AG04450 (cell line): ENCODE data around the gene TBL3. TPM values are rescaled to one million over a fixed set of nuclear protein-coding genes. Genes with fewer than 3 reads are reported as not detected.

Experiments used
- CTCF ChIA-PET: fragments of 300-600, 350-600 bp; formaldehyde crosslinking; extraction: SDS; loops from one replicate; lab custom pipeline; 2022; ENCODE audit warnings: antibody characterized with exemption, inconsistent platforms; lab: Charles Lee
- POLR2A ChIA-PET: fragments of 350-600 bp; formaldehyde crosslinking; extraction: SDS; loops from one replicate; lab custom pipeline; 2021; ENCODE audit warnings: antibody characterized with exemption, inconsistent platforms; lab: Yijun Ruan, JAX
- DNase-seq: peaks from one replicate; pipeline ENCODE4 v3.0.0-alpha.2; 2011; ENCODE audit warnings: low read depth, low spot score
- H3K27ac ChIP-seq: one replicate; pipeline ENCODE4 v1.5.1; 2012; ENCODE audit warnings: low read depth, low read length, control low read depth
- H3K27me3 ChIP-seq: one replicate; pipeline ENCODE4 v1.6.0; 2012; ENCODE audit warnings: low read length; ENCODE audit not compliant: control insufficient read depth, insufficient read depth
- H3K4me3 ChIP-seq: 2 replicates; pipeline ENCODE4 v1.5.1; 2011; ENCODE audit warnings: mild to moderate bottlenecking, low read depth, low read length, control low read depth
- H3K9me3 ChIP-seq: 2 replicates; pipeline ENCODE4 v1.5.1; 2012; ENCODE audit warnings: low read length; ENCODE audit not compliant: control insufficient read depth, insufficient read depth
- CTCF ChIP-seq: IDR thresholded peaks from 2 replicates; pipeline ENCODE4 v1.5.1; 2011; ENCODE audit warnings: low read depth, low read length, control low read depth, inconsistent platforms
- polyA plus RNA-seq: library from polyadenylated mRNA; depleted of rRNA; stranded (reverse); fragments of >200 nt; gene quantifications from 2 replicates; pipeline ENCODE4 v1.2.3, GENCODE V29; 2011

Gene TBL3
- polyA plus RNA-seq, 1 experiment = 13.7 TPM

GRCh38 chr16:1985466-1986150 lies 13.8 kb downstream of the TBL3 start:
- Histone ChIP-seq H3K4me3 (peak overlapping the region; percentile 74), H3K27ac (no peak overlapping the region), H3K27me3 (peaks cover 33% of the 10 kb centered on the region), H3K9me3 (peaks cover 3% of the 10 kb centered on the region; the same call in 1 of the 2 replicates)
- CTCF ChIA-PET = interaction anchor here (1.1 to 3.7 kb wide), 2 partner anchors 18 to 155 kb away, joined by 3 to 17 read pairs; no protein-coding TSS in a partner anchor
- POLR2A ChIA-PET = interaction anchor here (1.5 to 1.8 kb wide), 2 partner anchors 21 kb away, joined by 4 to 20 read pairs; partner anchors contain the start of gene RPS2
- TF ChIP-seq CTCF = no peak
- no peak for DNase-seq

- CTCF ChIA-PET = interaction anchor here (1.1 to 3.7 kb wide), 3 partner anchors 17 to 153 kb away, joined by 3 to 17 read pairs (median 6); no protein-coding TSS in a partner anchor
- POLR2A ChIA-PET = no interaction called here
- Histone ChIP-seq H3K4me3 (no peak overlapping the region), H3K27me3 (peaks cover 29% of the 10 kb centered on the region), H3K27ac (no peak overlapping the region), H3K9me3 (peaks cover 3% of the 10 kb centered on the region; the same call in 1 of the 2 replicates)
- DNase-seq = no peak
- no peak for TF ChIP-seq CTCF
Measured at GRCh38 chr16:1987198-1987597, 15.3 kb downstream of the TBL3 start.

- no peak within 1 kb of the TSS for H3K27ac ChIP-seq
- ChIA-PET POLR2A (no interaction called here), CTCF (no interaction called here)
- H3K9me3 ChIP-seq = peaks cover 12% of the 10 kb centered on the region; the same call in 1 of the 2 replicates
- H3K27me3 ChIP-seq = peaks cover 21% of the 10 kb centered on the region
- H3K4me3 ChIP-seq = peak within 1 kb of the TSS; percentile 32
- DNase-seq = no peak
- no peak for TF ChIP-seq CTCF
Measured at GRCh38 chr16:1989209-1990100, 17.6 kb downstream of the TBL3 start, which contains the start of gene SYNGR3. Gene SYNGR3 (plus strand): TSS chr16:1989970. CDS start chr16:1990103, 133 bp downstream.

DNA sequence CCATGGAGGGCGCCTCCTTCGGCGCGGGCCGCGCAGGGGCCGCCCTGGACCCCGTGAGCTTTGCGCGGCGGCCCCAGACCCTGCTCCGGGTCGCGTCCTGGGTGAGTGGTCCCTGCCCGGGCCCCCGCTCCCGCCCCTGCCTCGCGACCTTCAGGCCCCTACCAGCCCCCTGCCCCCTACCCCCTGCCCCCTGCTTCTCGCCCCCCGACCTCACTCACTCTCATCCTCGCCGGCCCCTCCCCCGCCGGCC lies 18.2 kb downstream of the TBL3 start:
- peak overlapping the region; percentile 20; the same call in 1 of the 2 replicates for H3K4me3 ChIP-seq
- CTCF ChIA-PET = no interaction called here
- no peak for TF ChIP-seq CTCF
- H3K27ac ChIP-seq = no peak overlapping the region
- no peak for DNase-seq
- POLR2A ChIA-PET = interaction anchor here (3.2 kb wide), 1 partner anchor 25 kb away, joined by 10 read pairs; the partner anchor contains the start of gene RPS2
- peaks cover 12% of the 10 kb centered on the region; the same call in 1 of the 2 replicates for H3K9me3 ChIP-seq
- H3K27me3 ChIP-seq = peaks cover 21% of the 10 kb centered on the region
